H1 (cell line): ENCODE results near the gene DNAAF5. TPM values are rescaled to one million over a fixed set of nuclear protein-coding genes. Genes with fewer than 3 reads are reported as not detected.

ENCODE experiments used
- E2F6 ChIP-seq: IDR thresholded peaks from 2 replicates; pipeline ENCODE4 v1.6.1; 2012; ENCODE audit warnings: inconsistent platforms
- polyA plus RNA-seq, 7 experiments: library from polyadenylated mRNA; depleted of rRNA in 3 of 7; stranded (reverse) in 5 of 7; unstranded in 2 of 7; fragments of >200 nt in 5 of 7; fragments of 200-250 nt in 2 of 7; gene quantifications; 1 replicate in 5 of 7; 2 replicates in 1 of 7; 4 replicates in 1 of 7; pipeline versions ENCODE4 v1.2.1 to v1.2.3, GENCODE V29; 2011 to 2013; ENCODE audit warnings: missing spikeins in 2 of 7, mixed read lengths in 2 of 7
- total RNA-seq: library from RNA; stranded (reverse); fragmentation: NEBNext Ultra II Directional; extraction: Animal tissue kit (Norgen Biotek cat#: 25700); gene quantifications from 2 replicates; pipeline ENCODE4 v1.2.1, GENCODE V29; 2021

DNAAF5 gene
- total and polyA plus RNA-seq, 2 of the 8 experiments (the other 6 are each of a cell fraction or from before 2014, with no cell fraction given), result 55.1 to 95.9 TPM

- peak; percentile 73 for TF ChIP-seq E2F6
Observed at GRCh38 chr7:714251-714671, 12.2 kb upstream of the DNAAF5 start (continued).
